ENCODE measurements around the gene MEST. TPM values are rescaled to one million over a fixed set of nuclear protein-coding genes. Genes with fewer than 3 reads are reported as not detected.
"Not testable (repeated sequence)": the region's sequence is repeated elsewhere in the genome, so short reads cannot be mapped to it uniquely, and the experiment has no call there.

MEST gene
- total RNA-seq, 8 experiments from 2014 or later = 17.1 to 438 (median 90.2) TPM

DNA sequence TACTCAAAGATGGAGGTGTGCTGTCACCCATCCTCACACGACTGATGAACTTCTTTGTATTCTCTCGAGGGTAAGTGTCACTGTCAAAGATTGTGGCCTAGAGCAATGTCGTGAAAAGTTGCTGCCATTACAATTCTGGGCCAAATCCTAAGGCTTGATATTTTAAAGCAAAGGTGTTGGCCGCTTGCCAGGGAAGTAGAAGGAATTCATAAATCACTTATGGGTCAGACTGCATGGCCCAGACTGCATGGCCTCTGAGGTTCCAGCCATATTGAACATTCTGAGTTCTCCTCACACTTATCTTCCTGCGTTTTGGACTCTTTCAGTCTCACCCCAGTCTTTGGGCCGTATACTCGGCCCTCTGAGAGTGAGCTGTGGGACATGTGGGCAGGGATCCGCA lies 8.6 kb downstream of the MEST start:
- WGBS, 10 experiments = 40 to 100% (median 84%) methylated on average over 1 to 6 of the region's 8 CpGs; no CpG with 5 or more reads in 2 of the 10 experiments
- peaks cover 0 to under 1% of the 10 kb centered on the region in 2 donors for H3K4me1 ChIP-seq (replicated peaks in 1 of 2)
- H3K27ac ChIP-seq = no peak overlapping the region
- ATAC-seq (replicated peaks in 6 of 8) = no peak
- H3K4me3 ChIP-seq = no peak overlapping the region
- in situ Hi-C loops (cut with MboI; ENCODE audit: low pct_unique_long_range_greater_than_20kb in 2 of 9, low sequenced_read_pairs in 9 of 9, unreplicated experiment in 9 of 9) = loop anchor here in 1 of 9 experiments (25.0 kb wide), 1 partner anchor 413 kb away; no protein-coding TSS in a partner anchor

DNA sequence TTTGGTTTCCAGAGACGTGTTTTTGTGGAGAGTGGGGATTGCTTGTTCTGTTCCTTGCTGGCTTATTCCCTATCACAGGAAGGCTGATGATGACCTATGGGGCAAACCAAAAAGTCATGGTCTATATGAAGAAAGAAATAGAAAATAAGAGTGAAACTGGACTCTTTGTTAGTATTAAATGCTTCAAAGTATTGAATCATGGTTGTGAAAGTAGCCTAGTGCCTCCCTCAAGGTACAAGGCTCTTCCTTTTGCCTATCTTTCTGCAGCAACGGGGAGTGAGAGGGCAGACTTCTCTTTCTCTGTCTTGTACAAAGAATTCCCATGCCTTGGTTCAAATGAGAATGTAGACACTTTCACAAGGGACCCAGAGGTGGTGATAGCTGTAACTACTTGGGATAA lies 9.0 kb downstream of the MEST start:
- no peak overlapping the region for H3K4me3 ChIP-seq
- no peak for ATAC-seq (replicated peaks in 6 of 8)
- no peaks in the 10 kb centered on the region for H3K4me1 ChIP-seq (replicated peaks in 1 of 2)
- 83 to 100% (median 100%) methylated on average over 1 to 2 of the region's 2 CpGs; no CpG with 5 or more reads in 6 of the 10 experiments for WGBS, 10 experiments
- no peak overlapping the region for H3K27ac ChIP-seq
- in situ Hi-C loops (cut with MboI; ENCODE audit: low pct_unique_long_range_greater_than_20kb in 2 of 9, low sequenced_read_pairs in 9 of 9, unreplicated experiment in 9 of 9) = loop anchor here in 1 of 9 experiments (25.0 kb wide), 1 partner anchor 414 kb away; no protein-coding TSS in a partner anchor

DNA sequence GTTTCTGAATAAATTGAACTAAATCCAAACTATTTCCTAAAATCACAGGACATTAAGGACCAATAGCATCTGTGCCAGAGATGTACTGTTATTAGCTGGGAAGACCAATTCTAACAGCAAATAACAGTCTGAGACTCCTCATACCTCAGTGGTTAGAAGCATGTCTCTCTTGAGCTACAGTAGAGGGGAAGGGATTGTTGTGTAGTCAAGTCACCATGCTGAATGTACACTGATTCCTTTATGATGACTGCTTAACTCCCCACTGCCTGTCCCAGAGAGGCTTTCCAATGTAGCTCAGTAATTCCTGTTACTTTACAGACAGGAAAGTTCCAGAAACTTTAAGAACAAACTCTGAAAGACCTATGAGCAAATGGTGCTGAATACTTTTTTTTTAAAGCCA lies 13.9 kb downstream of the MEST start:
- no peak for ATAC-seq (replicated peaks in 6 of 8)
- Histone ChIP-seq H3K27ac (no peak overlapping the region), H3K4me1 (replicated peaks in 1 of 2) (no peaks in the 10 kb centered on the region), H3K4me3 (no peak overlapping the region)
- in situ Hi-C loops (cut with MboI; ENCODE audit: low pct_unique_long_range_greater_than_20kb in 2 of 9, low sequenced_read_pairs in 9 of 9, unreplicated experiment in 9 of 9) = loop anchor here in 1 of 9 experiments (25.0 kb wide), 1 partner anchor 418 kb away; no protein-coding TSS in a partner anchor

DNA sequence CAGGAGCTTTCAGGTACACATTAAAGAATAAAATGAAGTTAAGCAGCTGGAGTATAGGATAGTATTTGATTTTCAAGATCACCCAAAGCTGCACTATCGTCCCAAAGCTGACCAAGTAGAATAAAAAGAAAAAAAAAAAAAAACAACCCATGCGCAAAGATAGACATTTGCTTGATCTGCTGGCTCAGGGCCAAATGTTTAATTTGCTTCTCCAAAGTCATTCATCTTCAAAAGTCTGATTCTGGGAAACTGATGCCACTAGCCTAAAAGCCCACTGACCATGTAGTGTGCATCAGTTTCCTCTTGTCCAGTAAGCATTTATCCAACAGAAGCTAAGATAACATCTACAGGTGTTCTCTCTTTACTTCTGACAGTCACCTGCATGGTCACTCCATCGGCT lies 14.5 kb downstream of the MEST start:
- Histone ChIP-seq H3K4me1 (replicated peaks in 1 of 2) (no peaks in the 10 kb centered on the region), H3K4me3 (no peak overlapping the region), H3K27ac (no peak overlapping the region)
- in situ Hi-C loops (cut with MboI; ENCODE audit: low pct_unique_long_range_greater_than_20kb in 2 of 9, low sequenced_read_pairs in 9 of 9, unreplicated experiment in 9 of 9) = loop anchor here in 1 of 9 experiments (25.0 kb wide), 1 partner anchor 419 kb away; no protein-coding TSS in a partner anchor
- no peak for ATAC-seq (replicated peaks in 6 of 8)
- WGBS, 10 experiments = 81 to 100% (median 98%) methylated on average over 1 to 3 of the region's 3 CpGs; no CpG with 5 or more reads in 2 of the 10 experiments

DNA sequence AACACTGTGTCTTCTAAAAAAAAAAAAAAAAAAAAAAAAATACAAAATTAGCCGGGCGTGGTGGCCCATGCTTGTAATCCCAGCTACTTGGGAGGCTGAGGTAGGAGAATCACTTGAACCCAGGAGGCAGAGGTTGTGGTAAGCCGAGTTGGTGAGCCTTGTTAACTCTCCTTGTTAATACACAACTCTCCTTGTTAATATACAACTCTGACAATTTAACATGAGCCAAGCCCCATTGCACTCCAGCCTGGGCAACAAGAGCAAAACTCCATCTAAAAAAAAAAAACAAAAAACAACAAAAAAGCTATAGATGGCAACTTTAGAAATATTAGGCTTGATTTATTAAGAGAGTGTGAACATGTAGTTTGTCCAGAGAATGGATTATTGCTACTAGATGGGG lies 20.2 kb downstream of the MEST start:
- in situ Hi-C loops (cut with MboI; ENCODE audit: low pct_unique_long_range_greater_than_20kb in 2 of 9, low sequenced_read_pairs in 9 of 9, unreplicated experiment in 9 of 9) = loop anchor here in 1 of 9 experiments (25.0 kb wide), 1 partner anchor 425 kb away; no protein-coding TSS in a partner anchor
- H3K4me1 ChIP-seq (replicated peaks in 1 of 2); H3K4me3 ChIP-seq; ATAC-seq (replicated peaks in 6 of 8); H3K27ac ChIP-seq: not testable (repeated sequence)
- WGBS, 10 experiments = 40 to 100% (median 100%) methylated on average over 1 to 3 of the region's 3 CpGs; no CpG with 5 or more reads in 3 of the 10 experiments

DNA sequence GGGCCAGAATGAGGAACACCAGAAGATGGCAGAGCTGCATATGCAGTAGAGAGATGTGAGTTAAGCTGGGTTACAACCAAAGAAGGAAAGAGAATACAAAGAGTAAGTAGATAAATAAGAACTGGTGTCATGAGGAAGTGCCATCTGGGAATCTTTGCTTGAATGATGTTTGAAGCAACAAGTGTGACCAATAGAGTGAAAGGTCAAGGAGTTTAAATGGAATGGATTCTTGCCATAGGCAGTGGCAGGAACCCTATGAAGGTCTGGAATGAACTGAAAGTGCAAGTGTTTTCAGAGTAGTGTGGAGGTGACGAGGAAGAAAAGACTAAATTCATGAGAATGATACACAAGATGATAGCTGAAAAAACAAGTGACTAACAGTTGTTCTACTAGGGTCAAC lies 21.6 kb downstream of the MEST start:
- H3K4me3 ChIP-seq = no peak overlapping the region
- no peak overlapping the region for H3K27ac ChIP-seq
- 80 to 100% (median 100%) methylated on average over 1 of the region's 1 CpG; no CpG with 5 or more reads in 2 of the 10 experiments for WGBS, 10 experiments
- no peaks in the 10 kb centered on the region for H3K4me1 ChIP-seq (replicated peaks in 1 of 2)
- in situ Hi-C loops (cut with MboI; ENCODE audit: low pct_unique_long_range_greater_than_20kb in 2 of 9, low sequenced_read_pairs in 9 of 9, unreplicated experiment in 9 of 9) = loop anchor here in 1 of 9 experiments (25.0 kb wide), 1 partner anchor 426 kb away; no protein-coding TSS in a partner anchor
- ATAC-seq (replicated peaks in 6 of 8) = no peak

DNA sequence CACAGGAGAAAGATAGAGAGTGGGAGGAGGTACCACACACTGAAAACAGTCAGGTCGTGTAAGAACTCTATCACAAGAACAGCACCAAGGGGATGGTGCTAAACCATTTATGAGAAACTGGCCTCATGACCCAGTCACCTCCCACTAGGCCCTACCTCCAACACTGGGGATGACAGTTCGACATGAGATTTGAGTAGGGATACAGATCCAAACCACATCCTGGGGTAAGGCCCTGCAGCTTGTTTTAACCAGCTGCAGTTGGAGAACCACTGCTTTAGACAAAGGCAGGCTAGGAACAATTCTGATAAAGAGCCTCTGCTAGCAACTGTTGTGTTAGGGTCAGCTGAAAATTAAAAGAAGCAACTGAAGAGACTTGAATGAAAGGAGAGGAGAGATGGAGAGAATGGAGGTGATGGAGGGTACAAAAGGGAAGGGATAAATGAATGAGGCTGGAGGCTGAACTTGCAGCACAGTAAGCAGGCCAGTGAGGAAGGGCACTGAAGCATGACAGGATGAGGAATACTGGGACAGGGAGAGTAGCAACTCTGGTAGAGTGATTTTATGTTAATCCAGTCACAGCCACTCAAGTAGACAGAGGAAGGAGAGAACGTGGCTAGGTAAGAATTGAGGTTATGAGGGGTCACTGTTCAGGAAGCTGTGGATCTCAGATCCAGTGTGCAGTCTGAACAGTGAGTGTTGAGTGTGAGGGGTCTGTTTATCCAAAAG lies 23.6 kb downstream of the MEST start:
- H3K4me3 ChIP-seq = no peak overlapping the region
- no peaks in the 10 kb centered on the region for H3K4me1 ChIP-seq (replicated peaks in 1 of 2)
- in situ Hi-C loops (cut with MboI; ENCODE audit: low pct_unique_long_range_greater_than_20kb in 2 of 9, low sequenced_read_pairs in 9 of 9, unreplicated experiment in 9 of 9) = loop anchor here in 1 of 9 experiments (25.0 kb wide), 1 partner anchor 428 kb away; no protein-coding TSS in a partner anchor
- WGBS, 10 experiments = 21 to 78% (median 53%) methylated on average over 1 to 3 of the region's 3 CpGs; no CpG with 5 or more reads in 4 of the 10 experiments
- H3K27ac ChIP-seq = no peak overlapping the region
- ATAC-seq (replicated peaks in 6 of 8) = no peak

DNA sequence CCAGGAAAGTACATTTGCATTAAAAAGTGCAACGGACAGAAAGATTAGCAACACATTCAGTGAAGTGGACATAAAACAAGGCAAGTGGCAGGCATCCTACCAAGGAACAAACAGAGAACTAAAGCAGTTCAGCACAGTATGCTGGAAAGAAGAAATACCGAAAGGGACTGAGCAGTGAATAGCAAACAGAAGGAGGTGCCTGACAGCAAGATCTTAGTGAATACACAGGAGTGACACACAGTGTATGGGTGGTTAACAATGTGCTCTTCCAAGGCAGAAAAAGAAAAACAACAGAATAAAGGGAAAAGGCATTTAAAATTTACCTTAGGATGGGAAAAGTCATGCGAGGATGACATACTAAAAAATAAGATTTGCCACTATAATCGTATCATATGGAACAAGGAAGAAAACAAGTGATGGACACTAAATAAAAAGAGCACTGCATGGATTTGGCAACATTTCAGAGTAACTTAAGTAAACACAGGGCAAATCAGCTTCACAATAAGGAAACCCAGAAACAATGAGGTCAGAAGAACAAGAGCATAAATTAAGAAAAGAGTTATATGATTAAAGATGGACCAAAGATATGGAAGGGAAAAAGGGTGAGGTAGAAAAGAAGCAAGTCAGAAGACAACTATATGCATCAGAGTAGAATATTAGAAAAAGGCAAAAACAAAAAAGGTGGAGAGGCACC lies 29.5 kb downstream of the MEST start:
- WGBS, 10 experiments = 58 to 95% (median 76%) methylated on average over 1 to 4 of the region's 4 CpGs
- peak in 3 of 8 experiments; percentile 21 to 68 (median 50) for ATAC-seq (replicated peaks in 6 of 8)
- Histone ChIP-seq H3K27ac (no peak overlapping the region), H3K4me3 (no peak overlapping the region), H3K4me1 (replicated peaks in 1 of 2) (peaks cover 2 to 3% of the 10 kb centered on the region in 2 donors)
- in situ Hi-C loops (cut with MboI; ENCODE audit: low pct_unique_long_range_greater_than_20kb in 2 of 9, low sequenced_read_pairs in 9 of 9, unreplicated experiment in 9 of 9) = loop anchor here in 1 of 9 experiments (25.0 kb wide), 1 partner anchor 434 kb away; no protein-coding TSS in a partner anchor

DNA sequence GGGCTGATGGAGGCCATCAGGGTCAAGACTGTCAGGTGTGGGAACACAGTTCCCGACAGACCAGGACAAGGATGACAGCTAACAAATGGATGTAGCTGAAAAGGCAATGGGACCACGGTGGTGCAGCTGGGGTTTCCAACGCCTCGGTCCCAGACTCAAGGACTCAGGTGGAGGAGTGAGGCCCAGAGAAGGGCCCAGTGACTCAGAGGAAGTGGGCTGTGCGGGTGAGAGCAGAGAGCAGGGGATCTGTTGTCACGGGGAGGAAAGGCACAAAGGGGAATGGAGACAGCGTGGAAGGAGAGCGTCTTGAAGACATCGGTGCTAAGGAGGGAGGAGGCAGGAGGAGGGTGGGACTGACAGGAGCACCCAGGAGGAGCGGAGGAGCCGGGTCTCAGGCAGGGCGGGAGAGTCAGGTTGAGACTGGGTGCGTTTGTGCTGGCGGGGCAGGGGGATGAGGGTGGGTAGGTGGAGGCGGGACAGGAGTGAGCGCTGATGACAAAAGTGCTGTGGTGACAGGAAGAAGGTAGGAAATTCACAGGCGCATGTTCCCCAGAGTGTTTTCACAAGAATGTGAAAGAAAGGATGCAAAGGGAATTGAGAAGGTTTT lies 31.7 kb downstream of the MEST start:
- not testable (repeated sequence) for H3K4me1 ChIP-seq (replicated peaks in 1 of 2); H3K4me3 ChIP-seq; ATAC-seq (replicated peaks in 6 of 8); H3K27ac ChIP-seq
- in situ Hi-C loops (cut with MboI; ENCODE audit: low pct_unique_long_range_greater_than_20kb in 2 of 9, low sequenced_read_pairs in 9 of 9, unreplicated experiment in 9 of 9) = loop anchor here in 1 of 9 experiments (25.0 kb wide), 1 partner anchor 436 kb away; no protein-coding TSS in a partner anchor
- whole genome bisulfite sequencing, 10 experiments = no CpG with 5 or more reads among the region's 17 CpGs

DNA sequence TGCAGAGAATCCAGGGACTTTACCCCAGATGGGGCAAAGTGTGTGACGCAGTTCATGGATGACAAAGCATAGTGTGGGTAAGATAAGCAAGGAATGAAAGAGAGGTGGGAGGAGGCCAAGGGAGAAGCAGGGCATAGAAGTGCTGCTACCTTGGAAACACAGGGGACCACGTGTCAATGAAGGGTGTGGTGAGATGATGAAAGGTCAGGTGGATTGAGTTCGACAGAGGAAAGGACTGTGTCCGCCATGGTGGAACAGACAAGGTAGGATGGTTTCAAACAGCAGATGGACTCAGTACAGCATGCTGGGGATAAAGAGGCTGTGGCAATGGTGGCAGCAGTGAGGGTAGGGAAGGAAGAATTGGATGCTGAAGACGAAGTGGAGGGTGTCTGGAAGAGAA lies 32.7 kb downstream of the MEST start:
- WGBS, 10 experiments = 40 to 100% (median 80%) methylated on average over 1 to 5 of the region's 5 CpGs; no CpG with 5 or more reads in 1 of the 10 experiments
- ATAC-seq (replicated peaks in 6 of 8) = no peak

DNA sequence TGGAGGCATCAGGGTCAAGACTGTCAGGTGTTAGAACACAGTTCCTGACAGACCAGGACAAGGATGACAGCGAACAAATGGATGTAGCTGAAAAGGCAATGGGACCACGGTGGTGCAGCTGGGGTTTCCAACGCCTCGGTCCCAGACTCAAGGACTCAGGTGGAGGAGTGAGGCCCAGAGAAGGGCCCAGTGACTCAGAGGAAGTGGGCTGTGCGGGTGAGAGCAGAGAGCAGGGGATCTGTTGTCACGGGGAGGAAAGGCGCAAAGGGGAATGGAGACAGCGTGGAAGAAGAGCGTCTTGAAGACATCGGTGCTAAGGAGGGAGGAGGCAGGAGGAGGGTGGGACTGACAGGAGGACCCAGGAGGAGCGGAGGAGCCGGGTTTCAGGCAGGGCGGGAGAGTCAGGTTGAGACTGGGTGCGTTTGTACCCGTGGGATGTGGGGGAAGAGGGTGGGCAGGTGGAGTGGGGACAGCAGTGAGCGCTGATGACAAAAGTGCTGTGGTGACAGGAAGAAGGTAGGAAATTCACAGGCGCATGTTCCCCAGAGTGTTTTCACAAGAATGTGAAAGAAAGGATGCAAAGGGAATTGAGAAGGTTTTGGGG lies 36.0 kb downstream of the MEST start:
- ATAC-seq (replicated peaks in 6 of 8); H3K27ac ChIP-seq; H3K4me3 ChIP-seq; in situ Hi-C loops (cut with MboI; ENCODE audit: low pct_unique_long_range_greater_than_20kb in 2 of 9, low sequenced_read_pairs in 9 of 9, unreplicated experiment in 9 of 9); H3K4me1 ChIP-seq (replicated peaks in 1 of 2): not testable (repeated sequence)
- WGBS, 10 experiments = 80 to 100% (median 90%) methylated on average over 1 to 2 of the region's 17 CpGs; no CpG with 5 or more reads in 7 of the 10 experiments

More for the DNA sequence above, 32.7 kb downstream of the MEST start:
- Histone ChIP-seq H3K4me1 (replicated peaks in 1 of 2) (peaks cover 2 to 3% of the 10 kb centered on the region in 2 donors), H3K4me3 (no peak overlapping the region), H3K27ac (no peak overlapping the region)
- in situ Hi-C loops (cut with MboI; ENCODE audit: low pct_unique_long_range_greater_than_20kb in 2 of 9, low sequenced_read_pairs in 9 of 9, unreplicated experiment in 9 of 9) = loop anchor here in 1 of 9 experiments (25.0 kb wide), 1 partner anchor 437 kb away; no protein-coding TSS in a partner anchor

DNA sequence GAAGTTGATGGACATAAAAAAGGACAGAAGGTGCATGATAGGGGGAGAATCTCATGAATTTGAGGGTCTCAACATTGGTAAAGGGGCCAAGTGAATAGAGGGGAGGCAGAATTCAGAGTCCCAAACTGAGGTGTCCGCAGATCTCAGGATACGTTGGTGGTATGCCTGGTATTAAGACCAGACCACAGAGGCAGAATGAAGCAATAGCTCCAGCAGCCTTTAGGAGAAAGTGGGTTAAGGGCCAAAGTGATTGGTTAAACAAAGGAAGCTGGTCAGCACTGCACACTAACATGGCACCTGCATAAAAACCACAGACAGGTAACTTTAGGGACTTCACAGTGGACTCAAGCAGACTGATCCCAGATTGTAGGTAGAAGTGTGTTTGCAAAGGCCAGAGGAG lies 37.5 kb downstream of the MEST start:
- no peak overlapping the region for H3K4me3 ChIP-seq
- no peak overlapping the region for H3K27ac ChIP-seq
- WGBS, 10 experiments = 100% methylated on average over 1 to 2 of the region's 2 CpGs; no CpG with 5 or more reads in 8 of the 10 experiments
- H3K4me1 ChIP-seq (replicated peaks in 1 of 2) = no peaks in the 10 kb centered on the region
- ATAC-seq (replicated peaks in 6 of 8) = no peak
- in situ Hi-C loops (cut with MboI; ENCODE audit: low pct_unique_long_range_greater_than_20kb in 2 of 9, low sequenced_read_pairs in 9 of 9, unreplicated experiment in 9 of 9) = no loop called here
